ENCODE results near the gene TP53I11.

DNA sequence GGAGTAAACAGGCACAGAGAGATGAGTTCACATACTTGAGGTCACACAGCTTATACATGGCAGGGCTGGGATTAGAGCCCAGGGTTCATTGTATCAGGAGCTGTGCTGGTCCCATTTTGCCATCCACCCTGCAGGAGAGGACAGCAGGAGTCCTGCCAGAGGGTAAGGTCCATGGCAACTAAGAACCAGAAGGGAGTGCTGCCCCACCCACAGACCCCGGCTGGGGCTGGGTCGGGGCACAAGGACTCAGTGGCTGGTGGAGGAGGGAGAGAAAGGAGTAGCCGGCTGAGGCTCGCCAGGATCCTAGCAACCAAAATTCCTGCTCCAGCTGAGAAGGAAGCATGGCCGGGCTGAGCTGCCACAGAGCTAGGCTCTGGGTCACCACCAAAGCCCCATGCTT lies 25.9 kb upstream of the TP53I11 start:
- TF ChIP-seq EZH2phosphoT487 (IDR thresholded peaks at IDR 0.05; ENCODE audit: unreplicated experiment) (no peak), POLR2AphosphoS5 (IDR thresholded peaks at IDR 0.05; ENCODE audit: low read depth) (no peak), EZH2 (IDR thresholded peaks at IDR 0.05; ENCODE audit: low read depth, unreplicated experiment) (no peak), JUNB (IDR thresholded peaks at IDR 0.05; ENCODE audit: unreplicated experiment) (no peak), CREB1 (CRISPR knock-in tag; IDR thresholded peaks at IDR 0.05; ENCODE audit: low read depth) (no peak)
- TF ChIP-seq, protein P1, sequence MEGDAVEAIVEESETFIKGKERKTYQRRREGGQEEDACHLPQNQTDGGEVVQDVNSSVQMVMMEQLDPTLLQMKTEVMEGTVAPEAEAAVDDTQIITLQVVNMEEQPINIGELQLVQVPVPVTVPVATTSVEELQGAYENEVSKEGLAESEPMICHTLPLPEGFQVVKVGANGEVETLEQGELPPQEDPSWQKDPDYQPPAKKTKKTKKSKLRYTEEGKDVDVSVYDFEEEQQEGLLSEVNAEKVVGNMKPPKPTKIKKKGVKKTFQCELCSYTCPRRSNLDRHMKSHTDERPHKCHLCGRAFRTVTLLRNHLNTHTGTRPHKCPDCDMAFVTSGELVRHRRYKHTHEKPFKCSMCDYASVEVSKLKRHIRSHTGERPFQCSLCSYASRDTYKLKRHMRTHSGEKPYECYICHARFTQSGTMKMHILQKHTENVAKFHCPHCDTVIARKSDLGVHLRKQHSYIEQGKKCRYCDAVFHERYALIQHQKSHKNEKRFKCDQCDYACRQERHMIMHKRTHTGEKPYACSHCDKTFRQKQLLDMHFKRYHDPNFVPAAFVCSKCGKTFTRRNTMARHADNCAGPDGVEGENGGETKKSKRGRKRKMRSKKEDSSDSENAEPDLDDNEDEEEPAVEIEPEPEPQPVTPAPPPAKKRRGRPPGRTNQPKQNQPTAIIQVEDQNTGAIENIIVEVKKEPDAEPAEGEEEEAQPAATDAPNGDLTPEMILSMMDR (conservative IDR thresholded peaks at IDR 0.05; ENCODE audit: low read depth in 2 of 2) = no peak
- TF ChIP-seq, protein P2, sequence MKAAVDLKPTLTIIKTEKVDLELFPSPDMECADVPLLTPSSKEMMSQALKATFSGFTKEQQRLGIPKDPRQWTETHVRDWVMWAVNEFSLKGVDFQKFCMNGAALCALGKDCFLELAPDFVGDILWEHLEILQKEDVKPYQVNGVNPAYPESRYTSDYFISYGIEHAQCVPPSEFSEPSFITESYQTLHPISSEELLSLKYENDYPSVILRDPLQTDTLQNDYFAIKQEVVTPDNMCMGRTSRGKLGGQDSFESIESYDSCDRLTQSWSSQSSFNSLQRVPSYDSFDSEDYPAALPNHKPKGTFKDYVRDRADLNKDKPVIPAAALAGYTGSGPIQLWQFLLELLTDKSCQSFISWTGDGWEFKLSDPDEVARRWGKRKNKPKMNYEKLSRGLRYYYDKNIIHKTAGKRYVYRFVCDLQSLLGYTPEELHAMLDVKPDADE (IDR thresholded peaks at IDR 0.05) = no peak

Measured in GM23338 (cell line).